Measurements from ENCODE around the gene ZBTB20.

ZBTB20 gene

GRCh38 chr3:114370537-114371174 lies 776.4 kb downstream of the ZBTB20 start:
- in situ Hi-C loops (cut with MboI; ENCODE audit: low sequenced_read_pairs, unreplicated experiment): no loop called here
- TF ChIP-seq CTCF (IDR thresholded peaks at IDR 0.05; ENCODE audit: borderline replicate concordance, control extremely low read depth, extremely low read depth, insufficient read depth, missing control alignments): no peak
- DNase-seq (ENCODE audit: low spot score): no peak

- no peak for DNase-seq (ENCODE audit: low spot score)
- no peak for TF ChIP-seq CTCF (IDR thresholded peaks at IDR 0.05; ENCODE audit: borderline replicate concordance, control extremely low read depth, extremely low read depth, insufficient read depth, missing control alignments)
- in situ Hi-C loops (cut with MboI; ENCODE audit: low sequenced_read_pairs, unreplicated experiment): no loop called here
Observed at GRCh38 chr3:114365909-114366308, 781.2 kb downstream of the ZBTB20 start.

- DNase-seq (ENCODE audit: low spot score): no peak
- TF ChIP-seq CTCF (IDR thresholded peaks at IDR 0.05; ENCODE audit: borderline replicate concordance, control extremely low read depth, extremely low read depth, insufficient read depth, missing control alignments): no peak
- in situ Hi-C loops (cut with MboI; ENCODE audit: low sequenced_read_pairs, unreplicated experiment): no loop called here
Observed at GRCh38 chr3:114364806-114365654, 782.1 kb downstream of the ZBTB20 start.

- no peak for TF ChIP-seq CTCF (IDR thresholded peaks at IDR 0.05; ENCODE audit: borderline replicate concordance, control extremely low read depth, extremely low read depth, insufficient read depth, missing control alignments)
- DNase-seq (ENCODE audit: low spot score): no peak
- in situ Hi-C loops (cut with MboI; ENCODE audit: low sequenced_read_pairs, unreplicated experiment): no loop called here
Observed at GRCh38 chr3:114363554-114364202, 783.4 kb downstream of the ZBTB20 start.

GRCh38 chr3:114362815-114363214 lies 784.3 kb downstream of the ZBTB20 start:
- in situ Hi-C loops (cut with MboI; ENCODE audit: low sequenced_read_pairs, unreplicated experiment): no loop called here
- DNase-seq (ENCODE audit: low spot score): peak; percentile 38
- peak; percentile 24 for TF ChIP-seq CTCF (IDR thresholded peaks at IDR 0.05; ENCODE audit: borderline replicate concordance, control extremely low read depth, extremely low read depth, insufficient read depth, missing control alignments)

- in situ Hi-C loops (cut with MboI; ENCODE audit: low sequenced_read_pairs, unreplicated experiment): no loop called here
- TF ChIP-seq CTCF (IDR thresholded peaks at IDR 0.05; ENCODE audit: borderline replicate concordance, control extremely low read depth, extremely low read depth, insufficient read depth, missing control alignments): no peak
- no peak for DNase-seq (ENCODE audit: low spot score)
Observed at GRCh38 chr3:114361391-114361790, 785.7 kb downstream of the ZBTB20 start.

Data from GM13976 (cell line).